ENCODE results near the gene CALML5.

The CALML5 gene

DNA sequence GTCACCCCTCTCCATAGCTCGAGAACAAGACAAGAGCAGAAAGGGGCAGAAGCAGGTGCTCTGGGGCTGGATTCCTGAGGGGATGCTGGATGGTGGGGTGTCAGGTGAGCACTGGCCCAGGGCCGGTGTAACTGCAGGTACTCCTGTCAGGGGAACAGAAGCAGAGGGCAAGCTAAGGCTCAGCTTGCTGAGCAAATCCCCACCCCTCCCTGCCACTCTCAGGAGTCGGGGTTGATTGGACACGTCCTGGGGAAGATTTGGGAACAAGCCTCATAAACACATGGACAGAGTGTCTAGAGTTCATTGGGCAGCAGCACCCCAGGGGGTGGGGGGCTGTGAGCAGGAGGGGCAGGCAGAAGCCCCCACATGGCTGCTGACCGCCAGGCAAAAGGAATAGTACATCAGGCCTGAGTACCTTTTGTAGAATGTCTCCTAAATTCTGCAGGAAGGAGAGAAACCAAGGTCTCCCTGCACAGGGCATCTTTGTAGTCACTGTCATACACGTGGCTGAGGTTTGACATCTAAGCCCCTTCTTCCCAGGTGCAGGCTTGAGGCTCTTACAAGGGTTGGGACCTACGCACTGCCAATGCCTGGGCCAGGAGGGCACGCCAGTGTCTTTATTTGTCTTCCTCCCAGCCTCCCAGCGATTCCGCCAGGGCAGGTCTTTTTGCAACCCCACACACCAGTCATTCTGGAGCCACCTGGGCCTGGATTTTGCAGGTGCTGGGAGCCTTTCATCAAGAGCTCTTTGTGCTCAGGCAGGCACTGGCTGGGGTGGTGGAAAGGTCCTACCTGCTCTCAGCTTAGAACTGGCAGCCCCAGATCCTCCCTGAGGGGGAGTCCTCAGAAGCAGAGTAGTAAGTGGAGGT lies 28.2 kb upstream of the CALML5 start:
- no peak overlapping the region for H3K9ac ChIP-seq (ENCODE audit: low read length)
- H2AFZ ChIP-seq (ENCODE audit: low read depth, low read length, severe bottlenecking): no peak overlapping the region
- no peak overlapping the region for H3K4me2 ChIP-seq (ENCODE audit: low read depth, low read length, poor library complexity, severe bottlenecking)
- TF ChIP-seq EZH2phosphoT487 (conservative IDR thresholded peaks at IDR 0.05; ENCODE audit: low read length): no peak
- TF ChIP-seq, protein P1, sequence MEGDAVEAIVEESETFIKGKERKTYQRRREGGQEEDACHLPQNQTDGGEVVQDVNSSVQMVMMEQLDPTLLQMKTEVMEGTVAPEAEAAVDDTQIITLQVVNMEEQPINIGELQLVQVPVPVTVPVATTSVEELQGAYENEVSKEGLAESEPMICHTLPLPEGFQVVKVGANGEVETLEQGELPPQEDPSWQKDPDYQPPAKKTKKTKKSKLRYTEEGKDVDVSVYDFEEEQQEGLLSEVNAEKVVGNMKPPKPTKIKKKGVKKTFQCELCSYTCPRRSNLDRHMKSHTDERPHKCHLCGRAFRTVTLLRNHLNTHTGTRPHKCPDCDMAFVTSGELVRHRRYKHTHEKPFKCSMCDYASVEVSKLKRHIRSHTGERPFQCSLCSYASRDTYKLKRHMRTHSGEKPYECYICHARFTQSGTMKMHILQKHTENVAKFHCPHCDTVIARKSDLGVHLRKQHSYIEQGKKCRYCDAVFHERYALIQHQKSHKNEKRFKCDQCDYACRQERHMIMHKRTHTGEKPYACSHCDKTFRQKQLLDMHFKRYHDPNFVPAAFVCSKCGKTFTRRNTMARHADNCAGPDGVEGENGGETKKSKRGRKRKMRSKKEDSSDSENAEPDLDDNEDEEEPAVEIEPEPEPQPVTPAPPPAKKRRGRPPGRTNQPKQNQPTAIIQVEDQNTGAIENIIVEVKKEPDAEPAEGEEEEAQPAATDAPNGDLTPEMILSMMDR (IDR thresholded peaks at IDR 0.05; ENCODE audit: insufficient read depth, low read length, poor library complexity, severe bottlenecking): no peak
- no peaks in the 10 kb centered on the region for H3K9me2 ChIP-seq (replicated peaks; ENCODE audit: insufficient read depth, low read length)
- H3K27ac ChIP-seq (ENCODE audit: low read depth, low read length): no peak overlapping the region
- no peaks in the 10 kb centered on the region for H4K20me1 ChIP-seq (ENCODE audit: low read depth, low read length)
- H3K79me2 ChIP-seq (ENCODE audit: insufficient read depth, low read length): no peaks in the 10 kb centered on the region
- H3K4me3 ChIP-seq (ENCODE audit: insufficient read depth, low read length, poor library complexity, severe bottlenecking): no peak overlapping the region
- no peaks in the 10 kb centered on the region for H3K27me3 ChIP-seq (ENCODE audit: low read length)
- no peaks in the 10 kb centered on the region for H3F3A ChIP-seq (ENCODE audit: insufficient read depth)
- H3K36me3 ChIP-seq (ENCODE audit: low read length): no peaks in the 10 kb centered on the region
- H3K9me3 ChIP-seq (ENCODE audit: insufficient read depth, low read length): no peaks in the 10 kb centered on the region

DNA sequence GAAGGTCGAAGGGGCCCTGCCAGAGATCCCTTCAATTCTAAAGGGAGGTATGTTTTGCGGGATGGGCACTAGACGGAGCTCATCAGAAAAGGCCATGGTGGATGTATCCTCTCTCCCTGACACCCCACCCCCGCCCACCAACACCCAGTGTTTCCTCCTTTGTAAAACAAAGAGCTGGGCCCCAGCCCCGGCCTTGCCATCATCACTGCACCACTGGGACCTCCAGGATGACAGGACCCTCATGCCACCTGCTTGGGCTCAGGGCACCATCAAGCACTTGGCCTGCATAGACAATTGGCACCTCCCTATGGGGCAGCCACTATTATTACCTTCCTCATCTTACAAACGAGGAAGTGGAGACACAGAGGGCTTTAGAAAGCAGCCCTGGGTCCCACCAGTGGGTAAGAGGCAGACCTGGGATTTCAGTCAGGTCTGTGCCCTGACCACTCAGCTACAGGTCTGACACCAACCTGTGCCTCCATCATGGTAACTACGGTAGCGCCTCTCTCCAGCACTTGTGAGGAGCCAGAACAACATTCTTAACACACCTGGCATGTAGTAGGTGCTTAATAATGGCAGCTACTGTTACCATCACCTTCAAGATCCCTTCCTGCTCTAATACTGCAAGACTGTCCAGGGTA lies 27.4 kb upstream of the CALML5 start:
- TF ChIP-seq, protein P1 (IDR thresholded peaks at IDR 0.05; ENCODE audit: insufficient read depth, low read length, poor library complexity, severe bottlenecking): no peak
- TF ChIP-seq EZH2phosphoT487 (conservative IDR thresholded peaks at IDR 0.05; ENCODE audit: low read length): no peak
- Histone ChIP-seq H3K4me3 (ENCODE audit: insufficient read depth, low read length, poor library complexity, severe bottlenecking) (no peak overlapping the region), H3K79me2 (ENCODE audit: insufficient read depth, low read length) (no peaks in the 10 kb centered on the region), H3K27me3 (ENCODE audit: low read length) (no peaks in the 10 kb centered on the region), H3K9me2 (replicated peaks; ENCODE audit: insufficient read depth, low read length) (no peaks in the 10 kb centered on the region), H3K9ac (ENCODE audit: low read length) (no peak overlapping the region), H3K9me3 (ENCODE audit: insufficient read depth, low read length) (no peaks in the 10 kb centered on the region), H3K36me3 (ENCODE audit: low read length) (no peaks in the 10 kb centered on the region), H3F3A (ENCODE audit: insufficient read depth) (no peaks in the 10 kb centered on the region), H3K4me2 (ENCODE audit: low read depth, low read length, poor library complexity, severe bottlenecking) (no peak overlapping the region), H2AFZ (ENCODE audit: low read depth, low read length, severe bottlenecking) (no peak overlapping the region), H4K20me1 (ENCODE audit: low read depth, low read length) (no peaks in the 10 kb centered on the region), H3K27ac (ENCODE audit: low read depth, low read length) (no peak overlapping the region)

DNA sequence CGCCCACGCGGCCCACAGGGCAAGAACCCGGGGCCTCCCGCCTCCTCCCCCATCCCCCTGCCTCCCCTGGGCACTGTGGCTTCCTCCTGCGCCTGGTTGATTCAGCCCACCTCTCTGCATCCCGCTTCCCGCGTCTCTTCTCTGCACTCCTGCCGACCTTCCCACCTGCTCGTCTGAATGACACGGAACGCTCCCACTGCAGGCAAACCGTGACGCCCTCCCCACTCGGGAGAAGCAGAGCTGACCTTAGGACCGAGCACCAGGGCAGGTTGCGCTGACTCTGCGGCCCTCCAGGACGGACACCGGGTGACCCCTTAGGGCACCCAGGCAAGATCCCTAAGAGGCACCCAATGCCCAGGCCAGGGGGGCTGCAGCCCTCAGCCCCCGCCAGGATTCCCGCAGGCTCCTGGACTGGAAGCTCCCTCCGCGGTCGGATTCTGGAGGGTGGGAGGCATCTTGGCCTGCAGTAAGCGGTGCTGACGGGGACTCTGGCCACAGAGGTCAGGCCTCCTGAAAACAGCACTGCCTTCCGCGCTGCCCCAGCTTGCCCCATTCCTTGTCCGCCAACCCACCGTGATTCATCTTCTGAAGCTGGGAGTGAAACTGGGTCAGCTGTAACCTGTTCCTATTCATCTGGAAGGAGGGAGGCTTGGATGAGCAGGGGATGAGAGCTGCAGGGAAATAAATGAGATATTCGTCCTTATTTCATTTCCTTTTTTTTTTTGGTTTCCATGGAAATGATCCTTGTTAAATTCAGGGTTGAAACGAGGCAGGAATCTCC lies 26.4 kb upstream of the CALML5 start:
- Histone ChIP-seq H3K9me3 (ENCODE audit: insufficient read depth, low read length) (no peaks in the 10 kb centered on the region), H2AFZ (ENCODE audit: low read depth, low read length, severe bottlenecking) (no peak overlapping the region), H3K4me3 (ENCODE audit: insufficient read depth, low read length, poor library complexity, severe bottlenecking) (no peak overlapping the region), H3K79me2 (ENCODE audit: insufficient read depth, low read length) (no peaks in the 10 kb centered on the region), H3K27ac (ENCODE audit: low read depth, low read length) (no peak overlapping the region), H3F3A (ENCODE audit: insufficient read depth) (no peaks in the 10 kb centered on the region), H3K9ac (ENCODE audit: low read length) (no peak overlapping the region), H3K9me2 (replicated peaks; ENCODE audit: insufficient read depth, low read length) (no peaks in the 10 kb centered on the region), H3K27me3 (ENCODE audit: low read length) (no peaks in the 10 kb centered on the region), H3K36me3 (ENCODE audit: low read length) (no peaks in the 10 kb centered on the region), H4K20me1 (ENCODE audit: low read depth, low read length) (no peaks in the 10 kb centered on the region), H3K4me2 (ENCODE audit: low read depth, low read length, poor library complexity, severe bottlenecking) (no peak overlapping the region)
- TF ChIP-seq EZH2phosphoT487 (conservative IDR thresholded peaks at IDR 0.05; ENCODE audit: low read length): no peak
